GM20431 (cell line): ENCODE measurements around the gene ATP8A1.
"Not testable (repeated sequence)": the region's sequence is repeated elsewhere in the genome, so short reads cannot be mapped to it uniquely, and the experiment has no call there.

ENCODE experiments used
- in situ Hi-C: fragments of 300-500 bp; cut with MseI, MboI; formaldehyde crosslinking; loops from one replicate; pipeline ENCODE4 v1.15.0; 2020; ENCODE audit warnings: low sequenced_read_pairs; ENCODE audit not compliant: unreplicated experiment

The ATP8A1 gene

GRCh38 chr4:42656944-42657792 is at the start of gene ATP8A1:
TSS of gene ATP8A1 (minus strand) at chr4:42657105. CDS start at chr4:42656873, 232 bp downstream.
- in situ Hi-C loops: no loop called here

- in situ Hi-C loops: no loop called here
Observed at GRCh38 chr4:42706086-42706485, 49.2 kb upstream of the ATP8A1 start.

- in situ Hi-C loops: no loop called here
Observed at GRCh38 chr4:42703813-42704212, 46.9 kb upstream of the ATP8A1 start.

- in situ Hi-C loops: no loop called here
Observed at GRCh38 chr4:42702895-42703294, 46.0 kb upstream of the ATP8A1 start.

DNA sequence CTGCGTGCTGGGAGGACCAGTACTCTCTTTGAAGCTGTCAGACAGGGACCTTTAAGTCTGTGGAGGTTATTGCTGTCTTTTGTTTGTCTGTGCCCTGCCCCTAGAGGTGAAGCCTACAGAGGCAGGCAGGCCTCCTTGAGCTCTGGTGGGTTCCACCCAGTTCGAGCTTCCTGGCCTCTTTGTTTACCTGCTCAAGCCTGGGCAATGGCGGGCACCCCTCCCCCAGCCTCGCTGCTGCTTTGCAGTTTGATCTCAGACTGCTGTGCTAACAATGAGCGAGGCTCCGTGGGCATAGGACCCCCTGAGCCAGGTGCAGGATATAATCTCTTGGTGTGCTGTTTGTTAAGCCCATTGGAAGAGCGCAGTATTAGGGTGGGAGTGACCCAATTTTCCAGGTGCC is 44.9 kb upstream of the ATP8A1 start:
- in situ Hi-C loops: not testable (repeated sequence)

DNA sequence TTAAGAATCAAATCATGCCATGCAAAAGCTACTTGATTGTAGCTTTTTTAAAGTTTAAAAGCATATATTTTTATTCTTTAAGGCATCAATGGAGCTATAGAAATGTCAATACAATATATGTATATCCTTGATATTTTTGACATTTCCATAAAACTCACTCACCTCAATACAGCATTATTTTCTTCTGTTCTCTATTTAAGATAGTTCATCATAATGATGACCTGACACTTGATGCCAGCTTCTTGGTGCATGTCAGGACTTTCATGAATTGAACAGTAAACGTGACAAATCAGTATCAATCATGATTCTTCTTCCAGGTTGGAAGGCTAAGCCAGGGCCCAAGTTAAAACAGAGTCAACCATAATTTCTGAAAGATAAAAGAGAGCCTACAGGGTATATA is 33.6 kb upstream of the ATP8A1 start:
- in situ Hi-C loops: no loop called here

DNA sequence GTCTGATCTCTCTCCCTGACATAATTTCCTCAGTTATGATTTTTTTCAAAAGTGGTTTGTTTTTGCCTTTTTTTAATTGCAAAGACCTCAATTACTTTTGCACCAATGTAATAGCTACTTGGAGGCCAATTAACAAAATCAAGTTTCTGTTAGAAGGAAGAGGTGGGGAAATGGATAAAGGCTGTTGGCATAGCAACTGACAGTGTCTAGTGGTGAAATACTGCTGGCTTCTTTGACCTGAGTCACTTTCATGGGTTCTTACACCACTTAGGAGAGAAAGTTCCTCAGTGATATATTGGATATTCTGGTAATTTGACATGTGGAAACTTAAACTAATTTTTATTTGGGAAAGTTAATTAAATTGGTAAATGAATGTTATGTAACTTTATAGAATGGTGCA is 26.5 kb upstream of the ATP8A1 start:
- in situ Hi-C loops: no loop called here

DNA sequence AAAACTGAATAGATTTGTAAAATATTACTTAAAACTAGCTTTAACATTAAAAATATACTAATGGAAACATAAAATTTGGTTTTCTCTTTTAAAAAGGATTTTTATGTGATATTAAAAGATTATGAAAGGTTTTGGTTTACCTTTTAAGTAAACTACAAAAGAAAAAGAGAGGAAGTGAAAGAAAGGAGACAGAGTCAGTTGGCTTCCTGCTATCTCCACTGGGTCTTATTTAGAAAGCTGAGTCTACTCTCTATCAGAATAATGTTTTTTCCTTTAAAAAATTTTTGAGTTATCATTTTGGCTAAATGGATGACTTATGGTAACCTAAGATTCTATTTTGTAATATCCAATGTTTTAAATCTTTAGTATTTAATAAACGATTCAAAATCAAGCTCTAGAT is 21.6 kb upstream of the ATP8A1 start:
- in situ Hi-C loops: no loop called here

GRCh38 chr4:42676066-42676951 is 19.4 kb upstream of the ATP8A1 start:
- in situ Hi-C loops: no loop called here

DNA sequence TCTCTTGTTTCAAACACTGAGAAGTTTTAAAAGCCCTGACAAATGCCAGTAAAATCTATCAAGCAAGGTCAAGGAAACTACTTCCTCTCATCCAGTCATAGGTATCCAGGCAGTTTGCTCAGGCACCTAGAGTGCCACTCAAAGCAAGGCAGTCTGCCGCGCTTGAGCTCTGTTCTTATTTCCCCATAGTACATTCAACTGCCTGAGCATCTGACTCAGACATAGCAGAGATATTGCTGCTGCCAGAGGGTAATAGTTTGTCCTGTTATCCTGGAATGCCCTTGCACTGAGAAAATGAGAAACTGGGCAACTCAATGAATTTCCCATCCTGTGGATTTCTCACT is 16.1 kb upstream of the ATP8A1 start:
- in situ Hi-C loops: no loop called here

DNA sequence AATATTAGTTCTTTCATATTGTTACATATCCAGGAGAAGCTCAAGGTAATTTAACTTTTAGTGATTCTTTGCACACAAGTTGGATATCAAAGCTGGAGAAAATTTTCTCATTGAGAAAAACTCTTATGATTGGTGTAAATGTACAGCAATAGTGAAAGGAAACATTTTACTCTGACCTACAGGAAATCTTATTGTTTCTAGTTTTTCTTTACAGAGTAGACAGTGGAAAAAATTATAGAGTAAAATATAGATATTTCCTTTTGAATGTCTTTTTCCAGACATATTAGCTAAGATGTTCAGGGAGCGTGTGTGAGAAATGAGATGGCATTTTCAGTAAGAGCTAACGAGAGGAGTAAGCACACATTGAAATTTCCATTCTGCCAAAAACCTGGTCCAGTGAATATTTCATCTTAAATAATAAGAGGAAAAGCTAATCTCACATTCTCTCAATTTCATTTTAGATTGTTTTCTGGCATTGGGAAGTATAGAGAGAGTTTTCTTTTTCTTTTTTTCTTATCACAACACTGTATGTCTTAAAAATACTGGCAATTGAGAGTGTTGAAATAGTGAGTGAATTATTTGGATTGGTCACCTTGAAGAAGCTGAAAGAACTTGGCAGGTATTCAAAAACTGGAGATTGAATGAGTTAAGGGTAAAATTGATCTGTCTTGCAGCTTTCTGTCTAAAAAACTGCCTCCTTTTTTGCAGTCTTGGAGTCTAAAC is 15.6 kb upstream of the ATP8A1 start:
- in situ Hi-C loops: no loop called here

DNA sequence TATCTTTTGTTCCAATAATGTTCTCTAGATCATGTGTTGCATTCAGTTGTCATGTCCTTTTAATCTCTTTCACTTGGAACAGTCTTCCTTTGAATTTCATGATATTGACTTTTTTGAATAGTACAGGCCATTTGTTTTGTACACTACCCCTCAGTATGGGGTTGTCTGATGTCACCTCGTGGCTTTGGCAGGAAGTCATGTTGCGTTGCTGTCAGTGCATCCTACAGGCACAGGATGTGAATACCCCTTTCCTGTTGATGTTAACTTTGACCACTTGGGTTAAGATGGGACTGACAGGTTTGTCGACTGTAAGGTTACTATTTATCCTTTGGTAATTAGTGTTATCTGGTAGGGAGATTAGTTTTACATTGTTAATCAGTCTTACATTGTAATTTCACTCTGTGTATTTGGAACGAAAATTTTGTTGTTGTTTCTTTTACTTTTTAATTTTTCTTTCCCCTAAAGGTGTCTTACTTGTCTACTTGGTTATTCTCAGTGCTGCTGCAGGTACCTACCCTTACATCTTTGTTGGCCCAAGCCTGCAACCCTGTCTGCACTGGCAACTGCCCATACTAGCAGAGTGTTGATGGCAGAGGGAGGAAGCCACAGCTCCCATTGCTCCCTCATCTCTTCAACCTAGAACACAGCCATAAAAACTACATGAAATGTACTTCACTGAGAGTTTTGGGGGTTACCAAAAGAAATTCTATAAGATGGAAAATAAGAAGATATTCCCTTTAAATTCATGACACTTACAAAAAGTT is 14.7 kb upstream of the ATP8A1 start:
- in situ Hi-C loops: no loop called here

GRCh38 chr4:42658261-42658660 is 1.4 kb upstream of the ATP8A1 start:
- in situ Hi-C loops: no loop called here

- in situ Hi-C loops: no loop called here
Observed at GRCh38 chr4:42656679-42656943, 294 bp downstream of the ATP8A1 start.

- in situ Hi-C loops: no loop called here
Observed at GRCh38 chr4:42655921-42656678, 805 bp downstream of the ATP8A1 start.

DNA sequence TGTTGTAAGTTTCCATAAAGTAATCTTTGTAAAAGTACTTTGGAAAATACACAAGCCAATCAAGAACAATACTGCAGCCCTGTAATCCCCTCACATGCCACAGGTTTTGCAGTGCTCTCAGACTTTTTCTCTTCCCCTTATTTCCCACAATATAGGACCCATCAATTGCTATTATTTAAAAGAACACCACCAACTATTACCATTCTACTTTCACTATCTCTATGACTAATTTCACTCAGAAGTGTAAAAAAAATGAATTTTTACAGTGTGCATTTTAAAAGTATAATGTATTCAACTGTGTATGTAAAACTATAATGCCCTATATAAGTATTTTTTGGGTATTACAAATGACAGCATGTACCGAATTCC is 1.7 kb downstream of the ATP8A1 start:
- in situ Hi-C loops: no loop called here

DNA sequence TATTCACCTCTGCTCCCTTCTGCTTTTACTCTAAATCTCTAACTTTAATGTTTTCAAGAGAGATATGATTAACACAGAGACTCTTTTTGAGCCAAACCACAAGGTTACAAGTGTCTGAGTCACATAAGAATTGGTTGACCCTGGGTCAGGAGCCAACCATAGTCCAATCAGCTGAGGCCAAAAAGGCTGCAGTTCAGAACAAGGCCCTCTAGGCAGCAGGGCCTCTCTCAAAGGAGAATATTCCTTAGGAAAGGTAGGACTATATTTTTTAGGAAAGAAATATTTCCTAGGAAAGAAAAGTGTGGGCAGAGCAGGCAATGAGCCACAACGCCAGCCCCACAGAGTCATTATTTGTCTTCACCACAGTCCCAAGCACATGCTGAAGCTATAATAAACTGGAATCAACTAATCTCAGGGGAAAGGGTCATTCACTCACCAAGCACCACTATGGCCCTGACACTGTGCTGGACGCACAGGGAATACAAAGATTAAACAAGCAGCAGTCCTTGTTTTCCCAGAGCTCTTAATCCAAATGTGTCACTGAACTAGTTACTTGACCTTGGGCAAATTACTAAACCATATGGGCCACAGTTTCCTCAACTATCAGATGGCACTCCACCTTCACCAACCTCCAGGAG is 2.2 kb downstream of the ATP8A1 start:
- in situ Hi-C loops: no loop called here

GRCh38 chr4:42653626-42654560 is 3.0 kb downstream of the ATP8A1 start:
- in situ Hi-C loops: no loop called here
